ENCODE measurements around the gene PI16. TPM values are rescaled to one million over a fixed set of nuclear protein-coding genes. Genes with fewer than 3 reads are reported as not detected.

The PI16 gene
- total RNA-seq, 4 donors from 2014 or later = 5.7 to 23.8 (median 10.1) TPM

Other genes with a start within 250 kb of the PI16 start
- 1 to 10 TPM in 1 of 4 donors, under 1 TPM in 3; 0.19 to 1.3 (median 0.59) TPM for gene CPNE5, start 115.3 kb upstream of the PI16 start, total RNA-seq
- 10 to 100 TPM in 1 of 4 donors, 1 to 10 TPM in 3; 4.3 to 18.4 (median 6.7) TPM for gene PPIL1, start 79.9 kb upstream of the PI16 start, total RNA-seq
- gene C6orf89, start 68.8 kb upstream of the PI16 start, total RNA-seq = 10 to 100 TPM; 36.2 to 49.5 (median 44.2) TPM
- gene MTCH1, start 31.5 kb downstream of the PI16 start, total RNA-seq = 100 to 1,000 TPM; 153 to 224 (median 196) TPM
- 100 to 1,000 TPM in 1 of 4 donors, 10 to 100 TPM in 3; 37.3 to 102 (median 54.3) TPM for gene FGD2, start 50.9 kb downstream of the PI16 start, total RNA-seq
- 10 to 100 TPM; 16.1 to 35.9 (median 22.6) TPM for gene PIM1, start 215.4 kb downstream of the PI16 start, total RNA-seq

Data from subcutaneous adipose tissue (tissue), 4 donors.